ENCODE measurements around the gene CCDC12.

CCDC12 gene

GRCh38 chr3:46899151-46900006 is 77.2 kb downstream of the CCDC12 start:
- DNase-seq (ENCODE audit: low read depth, low spot score): no peak
- no peak overlapping the region for H3K27ac ChIP-seq

GRCh38 chr3:46898321-46899150 is 78.0 kb downstream of the CCDC12 start:
- DNase-seq (ENCODE audit: low read depth, low spot score): no peak
- H3K27ac ChIP-seq: no peak overlapping the region

DNA sequence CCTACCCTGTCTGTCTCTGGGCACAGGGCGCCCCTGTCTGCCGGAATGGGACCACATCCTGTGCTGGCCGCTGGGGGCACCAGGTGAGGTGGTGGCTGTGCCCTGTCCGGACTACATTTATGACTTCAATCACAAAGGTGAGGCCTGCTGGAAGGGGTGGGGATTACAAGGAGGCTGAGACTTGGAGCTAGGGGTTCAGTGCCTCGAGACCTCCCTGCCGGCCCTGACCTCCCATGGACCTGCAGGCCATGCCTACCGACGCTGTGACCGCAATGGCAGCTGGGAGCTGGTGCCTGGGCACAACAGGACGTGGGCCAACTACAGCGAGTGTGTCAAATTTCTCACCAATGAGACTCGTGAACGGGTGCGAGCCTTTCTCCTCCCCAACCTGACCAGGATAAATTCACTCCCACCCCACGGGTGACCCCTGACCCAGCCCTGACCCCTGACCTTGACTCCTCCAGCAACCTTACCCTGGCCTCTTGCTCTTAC is 78.7 kb downstream of the CCDC12 start:
- no peak for DNase-seq (ENCODE audit: low read depth, low spot score)
- H3K27ac ChIP-seq: no peak overlapping the region

DNA sequence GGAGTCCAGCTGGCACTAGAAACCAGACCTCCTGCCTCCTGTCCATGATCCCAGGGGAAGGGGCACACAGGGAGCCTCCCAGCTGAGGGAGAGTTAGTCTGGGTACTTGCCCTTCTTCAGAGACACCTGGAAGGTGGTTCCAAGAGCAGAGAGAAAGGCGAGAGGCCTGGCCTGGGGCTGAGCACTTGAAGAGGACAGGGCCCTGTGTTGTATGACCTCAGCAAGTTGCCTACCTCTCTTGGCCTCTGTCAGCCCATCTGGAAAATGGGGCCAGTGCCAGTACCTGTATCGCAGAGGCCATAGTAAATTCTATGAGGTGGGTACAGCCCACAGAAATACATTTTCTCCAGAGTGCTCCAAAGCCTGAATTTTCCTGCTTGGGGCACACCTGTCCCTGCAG is 79.5 kb downstream of the CCDC12 start:
- DNase-seq (ENCODE audit: low read depth, low spot score): no peak
- H3K27ac ChIP-seq: no peak overlapping the region

GRCh38 chr3:46896386-46896785 is 80.2 kb downstream of the CCDC12 start:
- DNase-seq (ENCODE audit: low read depth, low spot score): no peak
- H3K27ac ChIP-seq: no peak overlapping the region

- no peak for DNase-seq (ENCODE audit: low read depth, low spot score)
- H3K27ac ChIP-seq: no peak overlapping the region
Measured at GRCh38 chr3:46895761-46896160, 80.8 kb downstream of the CCDC12 start.

DNA sequence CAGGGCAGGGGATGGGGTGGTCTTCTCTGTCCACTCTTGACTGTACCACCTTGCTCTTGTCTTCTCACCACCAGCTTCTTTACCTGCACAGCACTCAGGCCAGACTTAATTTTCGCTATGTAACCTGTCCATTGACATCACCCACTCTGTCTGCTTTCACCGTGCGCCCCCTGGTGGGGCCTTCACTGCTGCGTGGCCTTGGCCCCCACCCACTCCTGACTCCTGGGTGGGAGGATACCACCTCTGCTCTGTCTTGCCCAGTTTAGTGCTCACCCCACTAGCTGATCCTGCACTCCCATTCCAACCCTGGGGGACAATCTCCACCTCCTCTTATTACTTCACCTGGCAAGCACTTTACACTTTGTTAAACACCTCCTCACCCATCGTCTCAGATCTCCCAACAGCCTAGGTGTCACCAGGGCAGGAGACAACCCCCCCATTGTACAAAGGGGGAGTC is 81.3 kb downstream of the CCDC12 start:
- no peak overlapping the region for H3K27ac ChIP-seq
- DNase-seq (ENCODE audit: low read depth, low spot score): no peak

- DNase-seq (ENCODE audit: low read depth, low spot score): no peak
- no peak overlapping the region for H3K27ac ChIP-seq
Measured at GRCh38 chr3:46894256-46894655, 82.3 kb downstream of the CCDC12 start.

GRCh38 chr3:46893763-46894162 is 82.8 kb downstream of the CCDC12 start:
- no peak overlapping the region for H3K27ac ChIP-seq
- no peak for DNase-seq (ENCODE audit: low read depth, low spot score)

GRCh38 chr3:46893146-46893748 is 83.3 kb downstream of the CCDC12 start:
- no peak for DNase-seq (ENCODE audit: low read depth, low spot score)
- no peak overlapping the region for H3K27ac ChIP-seq

GRCh38 chr3:46892285-46893145 is 84.0 kb downstream of the CCDC12 start:
- no peak for DNase-seq (ENCODE audit: low read depth, low spot score)

GRCh38 chr3:46891132-46891531 is 85.4 kb downstream of the CCDC12 start:
- DNase-seq (ENCODE audit: low read depth, low spot score): no peak
- no peak overlapping the region for H3K27ac ChIP-seq

More at GRCh38 chr3:46892285-46893145, 84.0 kb downstream of the CCDC12 start:
- H3K27ac ChIP-seq: no peak overlapping the region

DNA sequence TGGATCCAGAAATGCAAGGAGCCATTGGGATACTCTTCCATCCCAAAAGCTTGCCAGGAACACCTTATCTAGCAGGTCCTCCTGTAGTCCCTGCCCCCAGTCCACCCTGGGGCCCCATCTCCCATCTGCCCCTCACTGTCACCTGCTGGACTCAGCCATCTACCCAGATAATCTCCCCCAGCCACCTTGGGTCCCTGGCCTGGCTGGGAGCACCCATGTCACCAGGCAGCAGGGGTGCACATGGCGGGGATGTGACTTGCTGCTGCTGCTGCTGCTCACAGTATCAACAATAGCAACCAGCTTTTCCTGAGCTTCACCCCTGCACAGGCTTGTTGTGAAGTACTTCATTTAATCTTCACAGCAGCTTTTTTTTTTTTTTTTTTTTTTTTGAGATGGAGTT is 86.4 kb downstream of the CCDC12 start:
- H3K27ac ChIP-seq: no peak overlapping the region
- no peak for DNase-seq (ENCODE audit: low read depth, low spot score)

GRCh38 chr3:46889381-46890110 is 87.0 kb downstream of the CCDC12 start:
- H3K27ac ChIP-seq: no peak overlapping the region
- DNase-seq (ENCODE audit: low read depth, low spot score): no peak

DNA sequence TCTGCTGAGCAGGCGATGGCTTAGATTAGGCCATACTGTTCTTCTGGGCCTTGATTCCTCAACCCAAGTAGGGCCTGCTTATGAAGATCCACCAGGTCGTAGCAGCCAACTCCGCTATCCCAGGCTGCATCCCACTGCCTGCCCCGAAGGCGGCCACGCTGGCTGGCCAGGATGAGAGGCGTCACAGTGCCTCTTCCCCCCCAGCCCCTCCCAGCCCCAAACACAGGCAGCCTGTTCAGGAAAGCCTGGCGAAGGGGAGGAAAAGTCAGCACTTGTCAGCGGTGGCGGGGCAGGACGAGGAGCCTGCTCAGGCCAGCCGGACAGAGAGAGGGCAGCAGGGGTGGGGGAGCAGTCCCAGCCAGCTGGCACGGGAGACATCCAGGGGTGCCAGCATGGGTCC is 87.8 kb downstream of the CCDC12 start:
- H3K27ac ChIP-seq: no peak overlapping the region
- DNase-seq (ENCODE audit: low read depth, low spot score): no peak

DNA sequence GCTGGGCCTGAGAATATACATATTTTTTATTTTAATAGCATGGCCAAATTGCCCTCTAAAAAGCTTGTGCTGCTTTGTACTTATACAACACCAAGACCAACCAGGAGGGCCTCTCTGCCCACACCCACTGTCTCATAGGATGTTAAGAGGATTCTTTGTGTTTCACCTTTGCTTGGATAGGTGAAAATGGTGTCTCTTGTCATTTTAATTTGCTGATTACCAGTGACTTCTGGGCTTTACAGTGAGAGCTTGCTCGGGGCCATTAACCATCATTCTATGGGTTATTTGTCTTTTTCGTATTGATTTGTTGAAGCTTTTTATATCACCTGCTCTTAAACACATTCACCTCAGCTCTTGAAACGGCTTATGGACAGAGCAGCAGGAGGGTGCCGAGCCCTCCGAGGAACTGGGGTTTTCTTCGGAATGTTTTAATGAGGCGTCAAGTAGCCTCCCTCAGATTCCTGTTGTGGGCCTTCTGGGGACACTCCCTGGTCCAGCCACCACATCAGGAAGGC is 88.5 kb downstream of the CCDC12 start:
- no peak overlapping the region for H3K27ac ChIP-seq
- no peak for DNase-seq (ENCODE audit: low read depth, low spot score)

DNA sequence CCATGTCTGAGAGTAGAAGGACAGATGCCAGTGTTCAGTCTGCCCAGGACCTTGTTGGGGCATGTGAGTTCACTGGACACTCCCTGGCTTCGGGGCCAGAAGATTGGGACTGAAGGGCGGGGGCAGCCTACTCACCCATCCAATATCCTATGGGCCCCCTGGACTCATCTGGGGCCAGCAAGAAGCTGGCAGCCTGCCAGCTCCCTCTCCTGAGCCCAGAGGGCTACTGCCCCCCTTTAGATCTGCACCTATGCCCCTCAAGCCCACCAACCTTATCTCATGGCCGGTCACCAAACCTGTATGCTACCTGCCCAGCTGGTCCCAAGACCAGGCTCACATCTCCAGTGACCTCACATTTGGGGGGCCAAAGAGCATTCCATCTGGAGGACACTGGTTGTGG is 90.9 kb downstream of the CCDC12 start:
- DNase-seq (ENCODE audit: low read depth, low spot score): no peak
- no peak overlapping the region for H3K27ac ChIP-seq

- no peak overlapping the region for H3K27ac ChIP-seq
- DNase-seq (ENCODE audit: low read depth, low spot score): no peak
Measured at GRCh38 chr3:46884929-46885328, 91.6 kb downstream of the CCDC12 start.

- H3K27ac ChIP-seq: no peak overlapping the region
- DNase-seq (ENCODE audit: low read depth, low spot score): no peak
Measured at GRCh38 chr3:46884427-46884826, 92.1 kb downstream of the CCDC12 start.
